ENCODE measurements around the gene PPP1R9B.

DNA sequence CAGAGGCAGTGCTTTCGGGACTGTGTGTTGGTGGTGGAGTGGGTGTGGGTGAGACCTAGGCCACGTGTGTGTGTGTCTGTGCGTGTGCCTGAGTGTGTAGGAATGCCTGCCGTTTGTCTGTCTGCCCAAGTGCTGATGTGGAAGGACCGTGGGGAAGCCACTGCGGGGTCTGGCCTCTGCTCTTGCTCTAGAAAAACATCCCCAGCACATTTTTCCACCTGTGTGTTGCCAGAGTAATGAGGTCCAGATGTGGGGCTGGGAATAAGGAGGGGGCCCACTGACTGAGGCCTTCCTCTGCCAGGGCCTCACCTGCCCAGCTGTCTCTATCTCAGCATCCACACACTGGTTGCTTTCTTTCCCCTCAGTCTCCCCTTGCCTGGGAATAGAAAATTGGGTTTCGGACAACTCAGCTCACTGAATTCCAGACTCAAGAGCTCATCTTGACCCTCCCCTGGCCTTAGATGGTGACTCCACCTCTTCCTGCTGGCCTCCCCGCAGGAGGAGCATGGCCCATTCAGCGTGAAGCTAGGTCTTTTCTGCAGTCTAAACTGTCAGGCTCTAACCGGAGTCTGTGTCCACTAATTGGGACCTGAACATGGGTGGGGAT lies 23.0 kb upstream of the PPP1R9B start:
- TF ChIP-seq, protein P1, sequence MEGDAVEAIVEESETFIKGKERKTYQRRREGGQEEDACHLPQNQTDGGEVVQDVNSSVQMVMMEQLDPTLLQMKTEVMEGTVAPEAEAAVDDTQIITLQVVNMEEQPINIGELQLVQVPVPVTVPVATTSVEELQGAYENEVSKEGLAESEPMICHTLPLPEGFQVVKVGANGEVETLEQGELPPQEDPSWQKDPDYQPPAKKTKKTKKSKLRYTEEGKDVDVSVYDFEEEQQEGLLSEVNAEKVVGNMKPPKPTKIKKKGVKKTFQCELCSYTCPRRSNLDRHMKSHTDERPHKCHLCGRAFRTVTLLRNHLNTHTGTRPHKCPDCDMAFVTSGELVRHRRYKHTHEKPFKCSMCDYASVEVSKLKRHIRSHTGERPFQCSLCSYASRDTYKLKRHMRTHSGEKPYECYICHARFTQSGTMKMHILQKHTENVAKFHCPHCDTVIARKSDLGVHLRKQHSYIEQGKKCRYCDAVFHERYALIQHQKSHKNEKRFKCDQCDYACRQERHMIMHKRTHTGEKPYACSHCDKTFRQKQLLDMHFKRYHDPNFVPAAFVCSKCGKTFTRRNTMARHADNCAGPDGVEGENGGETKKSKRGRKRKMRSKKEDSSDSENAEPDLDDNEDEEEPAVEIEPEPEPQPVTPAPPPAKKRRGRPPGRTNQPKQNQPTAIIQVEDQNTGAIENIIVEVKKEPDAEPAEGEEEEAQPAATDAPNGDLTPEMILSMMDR (IDR thresholded peaks at IDR 0.05; ENCODE audit: poor library complexity), result no peak
- TF ChIP-seq EZH2 (IDR thresholded peaks at IDR 0.05; ENCODE audit: borderline replicate concordance) (no peak), EZH2phosphoT487 (IDR thresholded peaks at IDR 0.05; ENCODE audit: low read depth, severe bottlenecking, unreplicated experiment) (no peak)

All from hepatocyte (in vitro differentiated cells).